Thyroid gland (tissue), 4 donors: ENCODE data around the gene NT5E. TPM values are rescaled to one million over a fixed set of nuclear protein-coding genes. Genes with fewer than 3 reads are reported as not detected.

Source experiments
- DNase-seq, 2 donors: peaks; one replicate each; pipeline ENCODE4 v3.0.0-alpha.2; 2019
- H3K27ac ChIP-seq, 3 donors: fragments of 200-600 bp; sonication (generic); 1 replicate in 2 of 3; 2 replicates in 1 of 3; pipeline ENCODE4 v1.5.1; 2016 to 2019; ENCODE audit warnings: mild to moderate bottlenecking in 1 of 3, moderate library complexity in 1 of 3
- H3K27me3 ChIP-seq: fragments of 200-600 bp; sonication (generic); one replicate; pipeline ENCODE4 v1.5.1; 2019
- H3K36me3 ChIP-seq, 2 donors: fragments of 200-600 bp; sonication (generic); one replicate each; pipeline ENCODE4 v1.5.1; 2016 to 2019
- H3K4me1 ChIP-seq, 2 donors: fragments of 200-600 bp; sonication (generic); one replicate each; pipeline ENCODE4 v1.5.1; 2017 to 2019
- H3K4me3 ChIP-seq, 3 donors: fragments of 200-600 bp; sonication (generic); replicated peaks in 1 of 3; 1 replicate in 2 of 3; 2 replicates in 1 of 3; pipeline ENCODE4 v1.5.1; 2016; ENCODE audit warnings: mild to moderate bottlenecking in 1 of 3
- H3K9me3 ChIP-seq: fragments of 200-600 bp; sonication (generic); one replicate; pipeline ENCODE4 v1.5.1; 2017
- CTCF ChIP-seq, 6 experiments: fragments of 200-600 bp in 3 of 6; fragments of 450-650 bp in 3 of 6; sonication (generic) in 3 of 6; IDR thresholded peaks; one replicate each; pipeline ENCODE4 v1.5.1; 2016 to 2019; ENCODE audit warnings: antibody characterized with exemption in 6 of 6, mild to moderate bottlenecking in 2 of 6, inconsistent platforms in 1 of 6, moderate library complexity in 1 of 6
- POLR2A ChIP-seq, 2 donors: fragments of 450-650 bp; IDR thresholded peaks; one replicate each; pipeline ENCODE4 v1.6.1; 2017; ENCODE audit warnings: antibody characterized with exemption in 2 of 2, mild to moderate bottlenecking in 2 of 2, moderate library complexity in 1 of 2
- WGBS, 2 donors: methylation state at CpG; one replicate each; pipeline ENCODE4 v1.1.5; 2017; 5-methylcytosine and 5-hydroxymethylcytosine counted together
- intact Hi-C: fragments of 100-400 bp; cut with DNase I; formaldehyde crosslinking; loops from one replicate; pipeline ENCODE4 v1.15.1; 2023
- total RNA-seq, 4 donors: library from RNA; depleted of rRNA; stranded (reverse); fragments of >200 nt; gene quantifications; one replicate each; pipeline ENCODE4 v1.2.3, GENCODE V29; 2016

The NT5E gene
- total RNA-seq, 4 donors from 2014 or later: 89.6 to 174 (median 122) TPM

DNA sequence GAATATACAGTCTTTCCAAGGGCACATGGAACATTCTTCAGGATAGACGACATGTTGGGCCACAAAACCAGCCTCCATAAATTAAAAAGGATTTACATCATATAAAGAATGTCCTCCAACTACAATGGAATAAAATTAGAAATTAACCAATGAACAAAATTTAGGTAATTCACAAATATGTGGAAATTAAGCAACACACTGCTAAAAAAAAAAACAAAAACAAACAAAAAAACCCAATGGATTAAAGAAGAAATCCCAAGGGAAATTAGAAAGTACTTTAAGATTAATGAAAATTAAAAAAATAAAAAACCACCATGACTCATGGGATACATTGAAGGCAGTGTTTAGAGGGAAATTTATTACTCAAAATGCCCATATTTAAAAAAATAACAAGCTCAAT is 21.4 kb upstream of the NT5E start:
- DNase-seq: no peak
- Histone ChIP-seq H3K4me3 (no peak overlapping the region), H3K36me3 (no peaks in the 10 kb centered on the region), H3K9me3 (no peaks in the 10 kb centered on the region), H3K4me1 (no peaks in the 10 kb centered on the region), H3K27ac (no peak overlapping the region), H3K27me3 (no peaks in the 10 kb centered on the region)
- TF ChIP-seq POLR2A (IDR thresholded peaks at IDR 0.05) (no peak), CTCF (IDR thresholded peaks at IDR 0.05) (no peak)
- intact Hi-C loops: no loop called here
- 85 to 93% methylated on average over 1 of the region's 1 CpG for WGBS, 2 donors

DNA sequence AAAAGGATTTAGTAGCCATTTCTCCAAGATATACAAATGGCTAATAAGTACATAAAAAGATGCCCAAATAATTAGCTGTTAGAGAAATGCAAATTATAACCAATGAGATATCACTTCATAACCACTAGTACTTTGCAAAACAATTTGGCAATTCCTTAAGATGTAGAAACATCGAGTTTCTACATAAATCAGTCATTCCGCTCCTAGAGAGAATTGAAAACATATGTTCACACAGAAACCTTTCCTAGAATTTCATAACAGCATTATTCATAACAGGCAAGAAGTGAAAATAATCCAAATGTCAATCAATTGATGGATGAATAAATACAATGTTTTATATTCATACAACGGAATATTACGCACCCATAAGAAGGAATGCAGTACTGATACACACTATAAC is 20.5 kb upstream of the NT5E start:
- DNase-seq: no peak
- H3K9me3 ChIP-seq: no peaks in the 10 kb centered on the region
- H3K36me3 ChIP-seq: no peaks in the 10 kb centered on the region
- no peak overlapping the region for H3K4me3 ChIP-seq
- no peak overlapping the region for H3K27ac ChIP-seq
- no peaks in the 10 kb centered on the region for H3K4me1 ChIP-seq
- intact Hi-C loops: no loop called here
- 91 to 93% methylated on average over 4 of the region's 4 CpGs for WGBS, 2 donors
- no peaks in the 10 kb centered on the region for H3K27me3 ChIP-seq
- no peak for TF ChIP-seq POLR2A (IDR thresholded peaks at IDR 0.05)
- no peak for TF ChIP-seq CTCF (IDR thresholded peaks at IDR 0.05)

GRCh38 chr6:85431271-85431670 is 18.6 kb upstream of the NT5E start:
- TF ChIP-seq POLR2A (IDR thresholded peaks at IDR 0.05): no peak
- TF ChIP-seq CTCF (IDR thresholded peaks at IDR 0.05): no peak
- WGBS, 2 donors: 89% methylated on average over 3 of the region's 3 CpGs
- DNase-seq: no peak
- Histone ChIP-seq H3K27me3 (no peaks in the 10 kb centered on the region), H3K27ac (no peak overlapping the region), H3K4me1 (no peaks in the 10 kb centered on the region), H3K4me3 (no peak overlapping the region), H3K9me3 (no peaks in the 10 kb centered on the region), H3K36me3 (no peaks in the 10 kb centered on the region)
- intact Hi-C loops: no loop called here

DNA sequence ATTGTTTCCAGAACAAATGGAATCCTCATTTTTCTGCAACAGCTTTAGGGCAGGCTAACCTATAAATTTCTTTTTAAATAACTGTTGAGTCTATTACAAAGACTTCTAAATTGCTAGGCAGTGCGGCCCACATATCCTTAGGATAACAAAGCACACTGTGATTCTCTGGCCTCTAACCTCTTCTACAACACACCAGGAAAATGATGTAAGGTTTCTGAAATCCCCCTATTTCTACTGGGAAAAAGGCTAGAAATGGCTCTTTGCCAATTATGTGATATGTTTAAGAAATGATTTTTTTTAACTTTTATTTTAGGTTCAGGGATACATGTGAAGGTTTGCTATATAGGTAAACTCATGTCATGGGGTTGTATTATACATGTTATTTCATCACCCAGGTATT is 17.3 kb upstream of the NT5E start:
- TF ChIP-seq CTCF (IDR thresholded peaks at IDR 0.05): no peak
- no peak for TF ChIP-seq POLR2A (IDR thresholded peaks at IDR 0.05)
- no peaks in the 10 kb centered on the region for H3K9me3 ChIP-seq
- no peak for DNase-seq
- H3K27me3 ChIP-seq: no peaks in the 10 kb centered on the region
- H3K4me3 ChIP-seq: no peak overlapping the region
- intact Hi-C loops: no loop called here
- no peak overlapping the region for H3K27ac ChIP-seq
- H3K36me3 ChIP-seq: no peaks in the 10 kb centered on the region
- H3K4me1 ChIP-seq: no peaks in the 10 kb centered on the region
- WGBS, 2 donors: 81 to 90% methylated on average over 1 of the region's 1 CpG

DNA sequence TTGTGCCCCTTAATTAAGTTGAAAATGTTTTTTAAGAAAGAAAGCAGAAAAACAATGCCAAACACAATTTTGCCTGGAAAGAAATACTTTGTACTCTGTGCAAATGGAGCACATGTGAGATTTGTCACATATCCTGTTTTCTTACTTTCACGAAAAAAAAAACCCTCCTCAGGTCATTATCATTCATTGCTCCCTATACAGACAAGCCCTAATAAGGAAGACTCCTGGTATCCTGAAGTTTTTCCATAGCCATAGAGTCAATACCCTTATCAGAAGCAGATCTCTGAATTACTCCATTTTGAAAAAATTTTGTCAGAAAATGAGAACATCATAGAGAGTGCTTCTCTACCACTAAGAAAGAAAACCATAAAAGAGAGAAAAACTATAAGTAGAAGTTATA is 14.0 kb upstream of the NT5E start:
- WGBS, 2 donors: 42 to 52% methylated on average over 1 of the region's 1 CpG

More for the DNA sequence above, 14.0 kb upstream of the NT5E start:
- TF ChIP-seq POLR2A (IDR thresholded peaks at IDR 0.05) (no peak), CTCF (IDR thresholded peaks at IDR 0.05) (no peak)
- Histone ChIP-seq H3K4me1 (no peaks in the 10 kb centered on the region), H3K36me3 (no peaks in the 10 kb centered on the region), H3K27ac (no peak overlapping the region), H3K4me3 (no peak overlapping the region), H3K9me3 (no peaks in the 10 kb centered on the region), H3K27me3 (no peaks in the 10 kb centered on the region)
- no peak for DNase-seq
- intact Hi-C loops: no loop called here
